ENCODE data around the gene ACKR1.

GRCh38 chr1:159175571-159175970 lies 29.1 kb upstream of the ACKR1 start:
- TF ChIP-seq, protein P1, sequence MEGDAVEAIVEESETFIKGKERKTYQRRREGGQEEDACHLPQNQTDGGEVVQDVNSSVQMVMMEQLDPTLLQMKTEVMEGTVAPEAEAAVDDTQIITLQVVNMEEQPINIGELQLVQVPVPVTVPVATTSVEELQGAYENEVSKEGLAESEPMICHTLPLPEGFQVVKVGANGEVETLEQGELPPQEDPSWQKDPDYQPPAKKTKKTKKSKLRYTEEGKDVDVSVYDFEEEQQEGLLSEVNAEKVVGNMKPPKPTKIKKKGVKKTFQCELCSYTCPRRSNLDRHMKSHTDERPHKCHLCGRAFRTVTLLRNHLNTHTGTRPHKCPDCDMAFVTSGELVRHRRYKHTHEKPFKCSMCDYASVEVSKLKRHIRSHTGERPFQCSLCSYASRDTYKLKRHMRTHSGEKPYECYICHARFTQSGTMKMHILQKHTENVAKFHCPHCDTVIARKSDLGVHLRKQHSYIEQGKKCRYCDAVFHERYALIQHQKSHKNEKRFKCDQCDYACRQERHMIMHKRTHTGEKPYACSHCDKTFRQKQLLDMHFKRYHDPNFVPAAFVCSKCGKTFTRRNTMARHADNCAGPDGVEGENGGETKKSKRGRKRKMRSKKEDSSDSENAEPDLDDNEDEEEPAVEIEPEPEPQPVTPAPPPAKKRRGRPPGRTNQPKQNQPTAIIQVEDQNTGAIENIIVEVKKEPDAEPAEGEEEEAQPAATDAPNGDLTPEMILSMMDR (conservative IDR thresholded peaks at IDR 0.05), result no peak
- TF ChIP-seq ZFX (IDR thresholded peaks at IDR 0.05), result no peak
